Measurements from ENCODE around the gene CCDC146.
"Not testable (repeated sequence)": the region's sequence is repeated elsewhere in the genome, so short reads cannot be mapped to it uniquely, and the experiment has no call there.

Gene CCDC146

GRCh38 chr7:77121860-77122681 is at the start of gene CCDC146:
Gene CCDC146 (plus strand): TSS chr7:77122615. CDS start chr7:77167669, 45,054 bp downstream.
- peak; percentile 99 for DNase-seq

- DNase-seq, result peak; percentile 23
These were observed 47.5 kb upstream of the CCDC146 start for GRCh38 chr7:77074786-77075396.

GRCh38 chr7:77077060-77077459 is 45.4 kb upstream of the CCDC146 start:
- not testable (repeated sequence) for DNase-seq

- not testable (repeated sequence) for DNase-seq
These were observed 43.3 kb upstream of the CCDC146 start for GRCh38 chr7:77079112-77079511.

GRCh38 chr7:77079624-77080023 is 42.8 kb upstream of the CCDC146 start:
- not testable (repeated sequence) for DNase-seq

- not testable (repeated sequence) for DNase-seq
These were observed 42.2 kb upstream of the CCDC146 start for GRCh38 chr7:77080236-77080635.

GRCh38 chr7:77082192-77082591 is 40.2 kb upstream of the CCDC146 start:
- peak; percentile 6 for DNase-seq

- not testable (repeated sequence) for DNase-seq
These were observed 30.1 kb upstream of the CCDC146 start for GRCh38 chr7:77092301-77092700.

- not testable (repeated sequence) for DNase-seq
These were observed 21.9 kb upstream of the CCDC146 start for GRCh38 chr7:77100501-77100900.

GRCh38 chr7:77101187-77101586 is 21.2 kb upstream of the CCDC146 start:
- DNase-seq, result not testable (repeated sequence)

- not testable (repeated sequence) for DNase-seq
These were observed 19.7 kb upstream of the CCDC146 start for GRCh38 chr7:77102671-77103070.

- peak; percentile 51 for DNase-seq
These were observed 16.5 kb upstream of the CCDC146 start for GRCh38 chr7:77105904-77106303.

- not testable (repeated sequence) for DNase-seq
These were observed 14.8 kb upstream of the CCDC146 start for GRCh38 chr7:77107659-77108058.

- DNase-seq, result peak; percentile 35
These were observed 14.1 kb upstream of the CCDC146 start for GRCh38 chr7:77108362-77108761.

- DNase-seq, result not testable (repeated sequence)
These were observed 9.6 kb upstream of the CCDC146 start for GRCh38 chr7:77112719-77113306.

- DNase-seq, result peak; percentile 5
These were observed 3.1 kb downstream of the CCDC146 start for GRCh38 chr7:77125486-77125885.

- not testable (repeated sequence) for DNase-seq
These were observed 4.6 kb downstream of the CCDC146 start for GRCh38 chr7:77127009-77127408.

- not testable (repeated sequence) for DNase-seq
These were observed 6.4 kb downstream of the CCDC146 start for GRCh38 chr7:77128582-77129410.

- not testable (repeated sequence) for DNase-seq
These were observed 9.4 kb downstream of the CCDC146 start for GRCh38 chr7:77131781-77132180.

GRCh38 chr7:77138668-77139067 is 16.3 kb downstream of the CCDC146 start:
- DNase-seq, result not testable (repeated sequence)

- DNase-seq, result not testable (repeated sequence)
These were observed 17.9 kb downstream of the CCDC146 start for GRCh38 chr7:77140291-77140690.

GRCh38 chr7:77152232-77152631 is 29.8 kb downstream of the CCDC146 start:
- not testable (repeated sequence) for DNase-seq

Measured in HCEC 1CT (cell line).